GM18858 (cell line): ENCODE results near the gene TTLL5.
"Not testable (repeated sequence)": the region's sequence is repeated elsewhere in the genome, so short reads cannot be mapped to it uniquely, and the experiment has no call there.

Experiments
- ATAC-seq: cut with Tn5 transposase; IDR thresholded peaks from one replicate; pipeline ENCODE4 v1.9.1; 2021; ENCODE audit not compliant: unreplicated experiment

The TTLL5 gene

GRCh38 chr14:75649773-75650172, 11.3 kb upstream of the TTLL5 start:
- ATAC-seq, result no peak

DNA sequence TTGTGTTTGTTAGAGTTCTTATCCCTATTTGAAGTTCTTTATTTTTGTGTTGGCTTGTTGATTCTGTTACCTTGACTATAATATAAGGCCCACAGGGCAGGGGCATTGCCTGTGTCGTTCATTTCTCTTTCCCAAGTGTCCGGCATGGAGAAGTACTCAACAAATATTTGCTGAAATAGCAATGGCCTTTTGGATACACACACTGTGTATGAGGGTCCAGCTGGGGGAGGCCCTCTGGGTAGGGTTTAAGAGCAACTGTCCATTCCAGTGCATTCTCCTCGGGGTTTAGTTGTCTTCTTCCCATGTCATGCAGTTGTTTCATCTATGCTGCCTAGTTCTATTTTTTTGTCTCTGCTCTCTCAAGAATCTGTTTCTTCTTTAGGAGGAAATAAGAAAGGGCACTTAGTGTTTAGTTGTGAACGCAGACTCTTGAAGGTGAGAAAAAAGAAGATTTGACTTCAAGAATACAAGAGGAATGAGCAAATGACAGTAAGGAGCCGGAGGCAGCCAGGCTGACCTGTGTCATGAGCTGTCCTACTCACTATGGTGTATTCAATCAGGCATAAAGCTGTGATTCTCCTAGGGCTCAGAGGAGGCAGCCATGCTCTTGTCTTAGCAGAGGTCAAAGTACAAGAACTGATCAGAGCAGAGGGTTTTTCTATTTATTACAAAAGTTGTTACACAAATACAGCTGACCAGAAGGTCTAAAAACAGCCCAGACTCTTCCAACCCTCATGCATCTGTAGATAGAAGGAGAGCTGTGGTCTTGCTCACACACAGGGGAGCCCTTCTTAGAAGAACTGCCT, 10.6 kb upstream of the TTLL5 start:
- ATAC-seq, result no peak

- ATAC-seq, result no peak
Observed at GRCh38 chr14:75653563-75653962, 7.5 kb upstream of the TTLL5 start.

DNA sequence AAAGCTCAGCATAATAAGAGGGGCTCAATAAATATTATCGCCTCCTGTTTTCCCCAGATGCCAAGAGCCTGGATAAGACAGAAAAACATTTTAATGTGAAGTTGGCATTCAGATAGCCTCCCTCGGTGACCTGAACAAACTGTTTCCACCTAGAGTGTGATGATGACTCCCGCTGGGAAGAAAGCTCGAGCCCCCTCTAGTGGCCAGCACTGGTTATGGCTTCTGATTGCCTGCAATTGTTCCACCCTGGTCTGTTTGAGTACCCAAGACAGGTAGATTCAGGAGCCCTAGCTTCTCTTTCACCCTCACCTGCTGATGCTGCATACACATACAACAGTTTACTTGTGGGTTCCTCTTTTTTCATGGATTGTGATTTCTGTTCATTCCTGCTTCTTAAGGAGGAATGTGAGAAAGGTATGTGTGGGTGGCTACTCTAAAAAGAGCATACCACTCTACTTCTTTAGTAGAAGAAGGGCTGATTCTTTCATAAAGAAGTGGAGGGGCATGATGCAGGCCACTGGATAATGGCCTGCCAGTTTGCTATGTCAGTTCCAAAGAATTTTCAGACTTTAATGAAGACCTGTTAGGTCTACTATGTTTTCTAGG, 6.8 kb upstream of the TTLL5 start:
- ATAC-seq, result peak; percentile 53

DNA sequence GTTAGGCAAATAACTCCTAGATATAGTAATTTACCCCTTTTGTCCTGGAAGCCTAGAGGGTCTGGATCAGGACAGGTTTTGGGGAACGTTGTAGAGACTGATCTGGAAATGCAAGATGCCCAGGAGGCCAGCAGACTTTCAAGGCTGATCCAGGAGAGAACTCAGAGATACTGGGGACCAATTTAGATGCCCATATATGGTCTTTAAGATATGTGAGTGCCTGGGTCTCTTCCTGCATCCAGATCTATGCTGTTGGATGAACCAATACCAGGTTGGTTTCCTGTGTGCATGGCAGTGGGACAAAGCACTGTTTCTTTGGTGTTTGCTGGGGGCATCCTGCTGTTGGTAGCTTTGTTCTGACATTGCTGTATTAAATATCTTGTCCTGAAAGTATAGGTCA, 5.8 kb upstream of the TTLL5 start:
- ATAC-seq, result no peak

DNA sequence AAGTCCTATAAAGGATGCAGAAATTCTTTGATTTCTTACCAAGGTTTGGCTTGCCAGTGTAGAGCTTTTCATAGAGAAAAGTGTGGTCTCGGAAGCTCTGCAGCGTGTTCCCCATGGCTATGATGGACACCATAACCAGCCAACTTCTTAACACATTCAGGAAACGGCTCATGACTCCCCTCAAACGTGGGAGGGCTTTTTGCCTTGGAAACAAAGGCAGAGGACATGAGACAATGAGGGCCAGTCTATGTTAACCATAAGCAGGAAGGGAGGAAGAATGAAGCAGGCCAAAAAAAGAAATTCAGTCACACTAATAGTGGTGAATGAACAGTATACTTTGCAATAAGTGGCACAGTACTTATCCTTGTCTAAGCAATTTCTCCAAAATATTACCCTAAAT, 3.7 kb upstream of the TTLL5 start:
- ATAC-seq, result no peak

DNA sequence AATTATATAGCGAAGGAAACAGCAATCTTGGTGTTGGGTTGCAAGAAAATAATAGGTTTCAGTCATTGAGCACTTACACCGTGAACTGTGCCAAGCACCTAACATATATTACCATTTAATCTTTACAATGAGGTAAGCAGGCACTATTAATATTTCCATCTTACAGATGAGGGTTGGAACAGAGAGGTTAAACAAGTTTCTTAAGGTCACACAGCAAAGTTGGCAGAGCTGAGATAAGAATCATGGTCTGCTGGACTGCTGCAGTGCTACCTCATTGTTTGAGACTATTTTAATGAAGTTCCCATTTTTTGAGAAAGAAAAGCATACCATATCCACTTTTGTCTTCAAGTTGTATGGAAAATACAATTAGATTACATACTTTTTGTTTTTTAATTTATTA, 2.1 kb upstream of the TTLL5 start:
- ATAC-seq, result no peak

DNA sequence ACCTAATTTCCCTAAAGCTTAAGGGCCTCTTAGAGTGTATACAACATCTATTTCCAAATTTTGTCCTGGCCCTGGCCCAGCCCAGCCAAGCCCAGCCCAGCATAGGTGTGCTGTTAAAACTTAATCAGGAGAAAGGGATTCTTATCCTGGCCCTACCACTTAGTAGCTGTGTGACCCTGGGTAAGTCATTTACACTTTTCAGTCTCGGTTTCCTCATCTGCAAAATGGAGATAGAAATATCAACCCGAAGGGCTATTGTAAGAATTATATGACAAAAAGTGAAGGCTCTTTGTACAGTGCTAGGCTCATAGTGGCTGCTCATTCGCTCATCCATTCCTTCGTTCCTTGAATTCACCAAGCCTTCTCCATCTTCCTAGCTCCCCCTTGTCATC, 812 bp upstream of the TTLL5 start:
- no peak for ATAC-seq

DNA sequence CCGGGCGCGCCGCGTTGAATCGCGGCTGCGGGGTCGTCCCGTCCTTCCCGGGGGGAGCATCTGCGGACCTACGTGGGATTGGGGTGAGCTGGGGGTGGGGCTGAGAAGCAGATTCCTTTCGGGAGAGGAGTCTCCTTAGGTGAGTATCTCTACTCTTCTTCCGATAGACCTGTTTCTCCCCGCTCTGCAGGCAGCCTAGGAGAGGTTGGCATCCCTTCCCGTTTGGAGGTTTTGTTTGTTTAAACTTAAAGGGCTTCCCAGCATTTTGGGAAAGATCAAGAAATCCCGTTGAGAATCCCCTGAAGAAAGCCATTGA, 411 bp downstream of the TTLL5 start:
- no peak for ATAC-seq

GRCh38 chr14:75662966-75663365, 1.9 kb downstream of the TTLL5 start:
- no peak for ATAC-seq

- ATAC-seq, result no peak
Observed at GRCh38 chr14:75667099-75667765, 6.2 kb downstream of the TTLL5 start.

- ATAC-seq, result no peak
Observed at GRCh38 chr14:75672605-75673192, 11.7 kb downstream of the TTLL5 start.

- no peak for ATAC-seq
Observed at GRCh38 chr14:75673345-75674035, 12.4 kb downstream of the TTLL5 start.

DNA sequence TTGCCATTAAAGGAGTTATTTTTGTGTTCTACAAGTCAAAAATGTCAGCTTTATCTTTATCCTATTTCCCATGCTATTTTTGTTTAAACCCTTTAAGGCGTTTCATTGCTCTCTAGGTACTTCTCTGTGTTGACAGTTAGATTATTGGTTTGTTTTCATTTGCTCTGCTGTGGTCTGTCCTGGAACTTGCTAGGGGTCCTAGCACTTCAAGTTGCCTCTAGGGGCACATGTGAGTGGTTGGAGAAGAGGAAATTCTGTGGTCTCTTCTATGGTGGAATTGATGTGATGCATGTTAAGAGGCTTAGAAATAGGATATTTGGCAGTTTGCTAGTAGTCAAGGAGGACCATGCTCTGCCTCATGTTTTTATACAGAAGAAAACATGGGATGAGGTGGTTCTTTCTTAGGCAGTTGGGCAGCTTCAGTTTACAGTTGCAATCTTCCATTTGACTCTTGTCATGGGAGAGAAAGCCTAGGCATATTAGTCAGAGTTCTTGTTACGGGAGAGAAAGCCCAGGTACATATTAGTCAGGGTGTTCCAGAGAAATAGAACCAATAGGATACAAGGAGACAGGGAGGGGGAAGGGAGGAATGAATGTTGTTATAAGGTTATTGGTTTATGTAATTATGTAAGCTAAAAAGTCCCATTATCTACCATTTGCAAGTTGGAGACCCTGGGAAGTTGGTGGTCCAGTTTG, 14.4 kb downstream of the TTLL5 start:
- ATAC-seq, result no peak

DNA sequence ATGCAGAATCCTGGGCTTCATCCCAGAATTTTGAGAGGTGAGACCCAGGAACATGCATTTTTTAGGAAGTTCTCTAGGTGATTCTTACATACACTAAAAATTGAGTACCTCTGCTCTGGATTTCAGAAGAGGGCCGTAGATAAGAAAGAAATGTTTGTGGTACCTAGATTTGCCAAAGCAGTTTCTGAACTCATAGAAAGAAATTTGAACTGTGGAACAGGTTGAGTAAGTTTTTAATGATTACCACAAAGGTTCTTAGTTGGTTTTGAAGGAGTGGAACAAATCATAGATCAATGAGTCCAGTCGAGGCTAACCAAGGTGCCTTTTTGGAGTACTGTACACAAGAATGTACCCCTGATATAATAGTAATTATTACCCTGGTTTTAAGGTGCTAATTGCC, 24.9 kb downstream of the TTLL5 start:
- no peak for ATAC-seq

GRCh38 chr14:75689012-75689411, 28.0 kb downstream of the TTLL5 start:
- no peak for ATAC-seq

- ATAC-seq, result no peak
Observed at GRCh38 chr14:75690010-75690409, 29.0 kb downstream of the TTLL5 start.

GRCh38 chr14:75695025-75695424, 34.0 kb downstream of the TTLL5 start:
- ATAC-seq, result not testable (repeated sequence)

GRCh38 chr14:75697386-75697785, 36.3 kb downstream of the TTLL5 start:
- no peak for ATAC-seq

GRCh38 chr14:75697918-75698317, 36.9 kb downstream of the TTLL5 start:
- no peak for ATAC-seq

DNA sequence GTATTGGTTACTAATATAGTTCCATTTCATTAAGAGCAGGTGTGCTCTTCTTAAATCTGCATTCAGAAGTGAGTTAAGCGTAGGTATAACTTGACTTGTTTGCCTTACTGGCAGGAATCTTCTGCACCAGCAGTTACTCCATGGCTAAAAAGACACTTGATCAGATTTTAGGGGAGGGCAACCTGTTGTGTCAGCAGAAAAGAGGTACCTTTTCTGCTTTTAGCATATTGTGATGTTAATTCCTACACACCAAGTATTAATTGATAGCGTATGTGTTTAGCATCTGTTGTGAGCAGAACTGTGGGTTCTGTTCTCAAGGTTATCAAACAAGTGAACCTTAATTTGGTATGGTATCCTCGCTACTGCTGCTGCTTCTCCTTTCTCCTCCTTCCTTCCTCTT, 38.3 kb downstream of the TTLL5 start:
- no peak for ATAC-seq
